Adrenal gland (tissue), 5 donors: ENCODE data around the gene KRT6C.

ENCODE experiments used
- CTCF ChIP-seq, 6 experiments: fragments of 450-650 bp in 4 of 6; fragments of 200-600 bp in 2 of 6; sonication (generic) in 1 of 6; IDR thresholded peaks; 1 replicate in 5 of 6; 2 replicates in 1 of 6; pipeline versions ENCODE4 v1.5.1 to v1.8.0; 2016 to 2021; ENCODE audit warnings: antibody characterized with exemption in 6 of 6, mild to moderate bottlenecking in 2 of 6, moderate library complexity in 1 of 6
- POLR2A ChIP-seq, 2 donors: fragments of 450-650 bp; IDR thresholded peaks; one replicate each; pipeline ENCODE4 v1.6.1; 2017; ENCODE audit warnings: antibody characterized with exemption in 2 of 2, mild to moderate bottlenecking in 2 of 2, moderate library complexity in 1 of 2
- donor health status: DM: no; HTN: no; CAD: no.

GRCh38 chr12:52495389-52495788, 21.8 kb upstream of the KRT6C start:
- TF ChIP-seq CTCF (IDR thresholded peaks at IDR 0.05), result no peak
- TF ChIP-seq POLR2A (IDR thresholded peaks at IDR 0.05), result no peak
